ENCODE measurements around the gene SIX2. TPM values are rescaled to one million over a fixed set of nuclear protein-coding genes. Genes with fewer than 3 reads are reported as not detected.
A peak's percentile ranks its signal among the peaks of the same experiment; 100 is the strongest.

The SIX2 gene
- total and polyA plus RNA-seq, 12 donors = 0.17 to 1.9 (median 0.40) TPM

DNA sequence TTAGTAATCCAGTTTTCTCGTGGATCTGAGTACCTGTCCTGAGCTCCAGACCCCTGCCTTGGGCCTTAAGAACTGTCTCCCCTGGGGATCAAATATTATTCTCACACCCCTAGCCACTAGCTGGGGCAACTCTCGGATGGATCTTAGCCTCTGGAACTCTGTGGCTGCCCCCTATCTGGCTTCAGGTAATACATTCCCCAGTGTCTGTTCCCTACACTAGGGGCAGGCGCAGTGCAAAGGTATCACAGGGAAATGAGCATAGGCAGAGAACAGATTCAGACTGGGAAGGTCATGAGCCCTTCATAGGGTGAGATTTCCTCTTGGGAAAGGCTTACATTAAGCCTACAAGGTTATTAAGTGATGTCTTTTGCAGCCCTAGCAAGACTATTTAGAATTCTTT is 11.2 kb upstream of the SIX2 start:
- peaks cover 0 to 3% (median 0%) of the 10 kb centered on the region in 11 donors for H3K9me3 ChIP-seq
- peaks cover 0 to 66% (median 32%) of the 10 kb centered on the region in 7 donors for H3K27me3 ChIP-seq
- intact Hi-C loops (cut with DNase I) = no loop called here
- H3K4me3 ChIP-seq = no peak overlapping the region
- DNase-seq (no peak), ATAC-seq (no peak)
- TF ChIP-seq, protein P1, sequence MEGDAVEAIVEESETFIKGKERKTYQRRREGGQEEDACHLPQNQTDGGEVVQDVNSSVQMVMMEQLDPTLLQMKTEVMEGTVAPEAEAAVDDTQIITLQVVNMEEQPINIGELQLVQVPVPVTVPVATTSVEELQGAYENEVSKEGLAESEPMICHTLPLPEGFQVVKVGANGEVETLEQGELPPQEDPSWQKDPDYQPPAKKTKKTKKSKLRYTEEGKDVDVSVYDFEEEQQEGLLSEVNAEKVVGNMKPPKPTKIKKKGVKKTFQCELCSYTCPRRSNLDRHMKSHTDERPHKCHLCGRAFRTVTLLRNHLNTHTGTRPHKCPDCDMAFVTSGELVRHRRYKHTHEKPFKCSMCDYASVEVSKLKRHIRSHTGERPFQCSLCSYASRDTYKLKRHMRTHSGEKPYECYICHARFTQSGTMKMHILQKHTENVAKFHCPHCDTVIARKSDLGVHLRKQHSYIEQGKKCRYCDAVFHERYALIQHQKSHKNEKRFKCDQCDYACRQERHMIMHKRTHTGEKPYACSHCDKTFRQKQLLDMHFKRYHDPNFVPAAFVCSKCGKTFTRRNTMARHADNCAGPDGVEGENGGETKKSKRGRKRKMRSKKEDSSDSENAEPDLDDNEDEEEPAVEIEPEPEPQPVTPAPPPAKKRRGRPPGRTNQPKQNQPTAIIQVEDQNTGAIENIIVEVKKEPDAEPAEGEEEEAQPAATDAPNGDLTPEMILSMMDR (IDR thresholded peaks at IDR 0.05) = no peak
- no peak overlapping the region for H3K27ac ChIP-seq
- H3K4me1 ChIP-seq = peaks cover 0 to 3% (median 0%) of the 10 kb centered on the region in 9 donors
- WGBS, 2 donors = 78 to 82% methylated on average over 3 of the region's 3 CpGs
- no peaks in the 10 kb centered on the region for H3K36me3 ChIP-seq

DNA sequence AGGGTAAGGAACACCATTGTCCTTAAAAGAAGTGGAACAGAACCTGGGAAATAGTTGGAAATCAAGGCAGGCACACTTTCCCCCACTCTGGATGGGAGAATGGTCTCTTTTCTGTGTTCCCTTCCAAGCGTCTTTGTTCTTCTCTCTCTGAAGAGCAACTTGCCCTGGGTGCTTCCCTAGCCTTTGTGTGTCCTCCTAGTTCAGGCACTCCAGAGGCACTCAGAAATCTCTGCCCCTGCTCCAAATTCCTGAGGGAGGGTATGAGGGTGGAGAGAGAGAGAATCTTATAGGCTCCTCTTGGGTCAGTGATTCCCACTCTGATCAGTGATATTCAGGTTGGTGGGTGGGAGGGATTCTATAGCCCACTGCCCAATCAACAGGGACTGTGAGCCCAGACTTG is 8.8 kb upstream of the SIX2 start:
- Histone ChIP-seq H3K27ac (no peak overlapping the region), H3K4me1 (peaks cover 5 to 15% (median 10%) of the 10 kb centered on the region in 9 donors), H3K9me3 (peaks cover 0 to 3% (median 0%) of the 10 kb centered on the region in 11 donors), H3K36me3 (no peaks in the 10 kb centered on the region), H3K27me3 (peaks cover 12 to 86% (median 55%) of the 10 kb centered on the region in 7 donors), H3K4me3 (no peak overlapping the region)
- ATAC-seq (no peak), DNase-seq (no peak)
- intact Hi-C loops (cut with DNase I) = no loop called here
- WGBS, 2 donors = 42 to 62% methylated on average over 1 of the region's 1 CpG
- TF ChIP-seq, protein P1 (IDR thresholded peaks at IDR 0.05) = no peak

DNA sequence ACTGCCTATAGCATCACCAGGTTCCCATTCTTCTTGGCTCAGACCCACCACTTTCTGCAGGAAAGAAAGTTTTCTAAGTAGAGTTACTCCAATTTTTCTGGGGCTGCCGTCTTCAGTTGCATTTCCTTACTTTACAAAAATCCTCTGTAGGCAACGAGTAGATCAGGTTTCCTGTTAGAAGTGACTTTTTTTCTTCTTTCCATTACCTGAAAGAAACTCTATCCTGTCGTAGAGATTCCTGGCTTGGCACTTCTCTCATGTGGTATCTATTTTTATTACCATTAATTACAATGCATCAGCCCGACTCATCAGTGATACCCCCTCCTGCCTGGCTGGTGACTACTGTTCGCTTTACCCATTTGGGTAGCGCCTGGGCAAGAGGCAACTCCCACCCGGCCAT is 5.6 kb upstream of the SIX2 start:
- WGBS, 2 donors = 65 to 67% methylated on average over 7 of the region's 7 CpGs

DNA sequence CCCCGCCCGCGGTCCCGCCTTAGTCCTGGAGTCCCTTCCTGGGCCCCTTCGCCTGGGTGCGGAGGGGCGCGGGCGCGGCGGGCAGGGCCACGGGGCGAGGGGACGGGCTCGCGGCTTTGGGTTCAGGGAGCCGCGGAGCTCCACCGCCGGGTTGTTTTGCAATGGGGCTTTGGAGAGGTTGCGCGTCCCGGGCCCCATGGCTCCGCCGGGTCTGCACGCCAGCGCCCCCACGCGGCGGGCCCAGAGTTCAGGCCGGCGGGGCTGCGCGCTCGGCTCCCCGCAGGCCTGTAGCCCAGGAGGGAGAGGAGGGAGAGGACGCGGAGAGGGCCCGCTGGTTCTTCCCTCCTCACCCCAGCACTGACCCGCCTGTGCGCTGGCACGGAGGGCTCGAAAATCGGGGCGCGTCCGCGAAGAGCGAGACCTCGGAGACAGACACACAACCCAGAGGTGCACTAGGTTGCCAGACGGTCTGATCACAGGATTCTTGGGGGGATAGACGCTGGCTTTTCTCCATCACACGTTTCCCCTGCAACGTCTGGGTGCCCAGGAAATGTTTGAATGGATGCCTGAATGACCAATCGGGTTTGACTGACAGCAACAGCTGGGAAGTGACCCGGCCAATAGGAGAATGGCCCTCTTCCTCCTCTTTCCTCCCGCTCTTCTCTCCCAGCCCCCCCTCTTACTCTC is 4.9 kb upstream of the SIX2 start:
- H3K36me3 ChIP-seq = no peaks in the 10 kb centered on the region
- peaks cover 23 to 91% (median 87%) of the 10 kb centered on the region in 7 donors for H3K27me3 ChIP-seq
- peak overlapping the region; percentile 14 to 56 (median 50) for H3K4me3 ChIP-seq
- H3K27ac ChIP-seq = peak overlapping the region in 7 of 10 donors; percentile 13 to 69 (median 43)
- peaks cover 13 to 45% (median 33%) of the 10 kb centered on the region in 9 donors for H3K4me1 ChIP-seq
- peak in 7 of 8 donors; percentile 11 to 58 (median 41) for ATAC-seq
- intact Hi-C loops (cut with DNase I) = loop anchor here in 1 of 10 donors (1.0 kb wide), 1 partner anchor 33 kb away; no protein-coding TSS in a partner anchor
- WGBS, 2 donors = 1% methylated on average over 54 to 57 of the region's 57 CpGs
- H3K9me3 ChIP-seq = no peaks in the 10 kb centered on the region
- TF ChIP-seq, protein P1 (IDR thresholded peaks at IDR 0.05) = peak; percentile 42 to 83 (median 72)
- peak; percentile 30 to 66 for DNase-seq

More for the DNA sequence above, 5.6 kb upstream of the SIX2 start:
- Histone ChIP-seq H3K27ac (no peak overlapping the region), H3K9me3 (peaks cover 0 to under 1% (median 0%) of the 10 kb centered on the region in 11 donors), H3K4me1 (peaks cover 13 to 41% (median 31%) of the 10 kb centered on the region in 9 donors), H3K4me3 (no peak overlapping the region), H3K27me3 (peaks cover 23 to 90% (median 83%) of the 10 kb centered on the region in 7 donors), H3K36me3 (no peaks in the 10 kb centered on the region)
- no peak for DNase-seq
- intact Hi-C loops (cut with DNase I) = loop anchor here in 1 of 10 donors (1.0 kb wide), 1 partner anchor 34 kb away; no protein-coding TSS in a partner anchor
- no peak for ATAC-seq
- TF ChIP-seq, protein P1 (IDR thresholded peaks at IDR 0.05) = no peak
